ENCODE results near the gene DSG3.

GRCh38 chr18:31403409-31403808, 44.1 kb upstream of the DSG3 start:
- TF ChIP-seq TAF1 (IDR thresholded peaks at IDR 0.05; ENCODE audit: borderline replicate concordance, insufficient read depth, low read length) (no peak), REST (IDR thresholded peaks at IDR 0.05; ENCODE audit: insufficient read depth in 1 of 2, low read depth in 2 of 2, low read length in 2 of 2) (no peak), POLR2AphosphoS5 (IDR thresholded peaks at IDR 0.05; ENCODE audit: low read depth, low read length) (no peak), SIN3A (IDR thresholded peaks at IDR 0.05; ENCODE audit: borderline replicate concordance, insufficient read depth, low read length) (no peak)

Data from PFSK-1 (cell line).